Neural progenitor cell (in vitro differentiated cells): Measurements from ENCODE around the gene OR13J1. TPM values are rescaled to one million over a fixed set of nuclear protein-coding genes. Genes with fewer than 3 reads are reported as not detected.
A peak's percentile ranks its signal among the peaks of the same experiment; 100 is the strongest.

Experiments
- DNase-seq: peaks from one replicate; pipeline ENCODE4 v3.0.0-alpha.2; 2016; ENCODE audit warnings: low spot score
- H2AFZ ChIP-seq: fragments of 200-600 bp; sonication (generic); replicated peaks from 2 replicates; pipeline ENCODE4 v1.6.1; 2016; ENCODE audit warnings: antibody characterized with exemption
- H3F3A ChIP-seq: fragments of 200-600 bp; sonication (generic); 2 replicates; pipeline ENCODE4 v1.6.1; 2016; ENCODE audit warnings: antibody characterized with exemption, low read depth
- H3K27ac ChIP-seq: fragments of 200-600 bp; sonication (generic); 2 replicates; pipeline ENCODE4 v1.5.1; 2016; ENCODE audit warnings: mild to moderate bottlenecking
- H3K27me3 ChIP-seq: fragments of 200-600 bp; sonication (generic); 2 replicates; pipeline ENCODE4 v1.6.1; 2016; ENCODE audit warnings: mild to moderate bottlenecking, moderate library complexity
- H3K36me3 ChIP-seq: fragments of 200-600 bp; sonication (generic); 2 replicates; pipeline ENCODE4 v1.5.1; 2016
- H3K4me1 ChIP-seq: fragments of 200-600 bp; sonication (generic); 2 replicates; pipeline ENCODE4 v1.6.1; 2016; ENCODE audit warnings: mixed run types
- H3K4me2 ChIP-seq: fragments of 200-600 bp; sonication (generic); 2 replicates; pipeline ENCODE4 v1.6.1; 2016
- H3K4me3 ChIP-seq: fragments of 200-600 bp; sonication (generic); 2 replicates; pipeline ENCODE4 v1.5.1; 2016
- H3K79me2 ChIP-seq: fragments of 200-600 bp; sonication (generic); 2 replicates; pipeline ENCODE4 v1.6.1; 2016; ENCODE audit warnings: low read depth
- H3K9ac ChIP-seq: fragments of 200-600 bp; sonication (generic); 2 replicates; pipeline ENCODE4 v1.6.1; 2016
- H3K9me3 ChIP-seq: fragments of 200-600 bp; sonication (generic); 2 replicates; pipeline ENCODE4 v1.5.1; 2016; ENCODE audit warnings: low read depth
- H4K20me1 ChIP-seq: fragments of 200-600 bp; sonication (generic); 2 replicates; pipeline ENCODE4 v1.6.1; 2016; ENCODE audit warnings: low read depth
- H3K27ac Mint-ChIP-seq: 3 replicates; pipeline ENCODE4 v1.8.0; 2021; ENCODE audit warnings: mixed read lengths
- H3K27me3 Mint-ChIP-seq: 2 replicates; pipeline ENCODE4 v1.8.0; 2022; ENCODE audit warnings: low read depth, mild to moderate bottlenecking, inconsistent platforms, moderate library complexity, mixed read lengths; ENCODE audit not compliant: insufficient read depth
- H3K36me3 Mint-ChIP-seq: 3 replicates; pipeline ENCODE4 v1.8.0; 2021; ENCODE audit warnings: mixed read lengths
- H3K4me1 Mint-ChIP-seq: 3 replicates; pipeline ENCODE4 v1.8.0; 2021; ENCODE audit warnings: mixed read lengths
- H3K4me3 Mint-ChIP-seq: 3 replicates; pipeline ENCODE4 v1.8.0; 2021; ENCODE audit warnings: mild to moderate bottlenecking, moderate library complexity, mixed read lengths
- H3K9me3 Mint-ChIP-seq: 3 replicates; pipeline ENCODE4 v1.8.0; 2020; ENCODE audit warnings: mixed read lengths
- EZH2 ChIP-seq: fragments of 200-600 bp; sonication (generic); IDR thresholded peaks from 2 replicates; pipeline ENCODE4 v1.6.1; 2017; ENCODE audit warnings: antibody characterized with exemption, mild to moderate bottlenecking, moderate library complexity
- EZH2phosphoT487 ChIP-seq: fragments of 200-600 bp; sonication (generic); IDR thresholded peaks from 2 replicates; pipeline ENCODE4 v1.6.1; 2017; ENCODE audit warnings: antibody characterized with exemption
- total RNA-seq: library from RNA; depleted of rRNA; stranded (reverse); fragments of >200 nt; gene quantifications from 2 replicates; pipeline ENCODE4 v1.2.3, GENCODE V29; 2015; ENCODE audit warnings: low replicate concordance
- TF ChIP-seq, protein P1 (sequence below): fragments of 200-600 bp; sonication (generic); IDR thresholded peaks from 2 replicates; pipeline ENCODE4 v1.5.1; 2017; ENCODE audit warnings: antibody characterized with exemption, mild to moderate bottlenecking

Gene OR13J1
- total RNA-seq, 1 donor from 2014 or later, result not detected

DNA sequence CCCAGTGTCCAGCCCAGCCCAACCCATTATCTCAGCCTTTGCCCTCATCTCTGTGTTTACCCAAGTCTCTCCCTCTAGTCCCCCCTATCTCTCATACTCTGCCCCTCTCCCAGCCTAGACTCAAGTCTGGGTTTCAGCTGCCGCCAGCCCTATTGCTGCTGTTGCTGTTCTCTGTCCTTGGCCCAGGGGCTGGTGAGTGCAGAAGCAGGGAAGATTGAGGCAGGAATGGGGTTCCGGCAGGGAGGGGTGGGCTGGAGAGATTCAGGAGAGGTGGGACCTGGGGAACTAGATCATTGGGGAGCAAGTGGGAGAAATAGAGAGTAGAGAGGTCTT, 40.5 kb downstream of the OR13J1 start:
- peaks cover 52% of the 10 kb centered on the region for H3K4me1 Mint-ChIP-seq

DNA sequence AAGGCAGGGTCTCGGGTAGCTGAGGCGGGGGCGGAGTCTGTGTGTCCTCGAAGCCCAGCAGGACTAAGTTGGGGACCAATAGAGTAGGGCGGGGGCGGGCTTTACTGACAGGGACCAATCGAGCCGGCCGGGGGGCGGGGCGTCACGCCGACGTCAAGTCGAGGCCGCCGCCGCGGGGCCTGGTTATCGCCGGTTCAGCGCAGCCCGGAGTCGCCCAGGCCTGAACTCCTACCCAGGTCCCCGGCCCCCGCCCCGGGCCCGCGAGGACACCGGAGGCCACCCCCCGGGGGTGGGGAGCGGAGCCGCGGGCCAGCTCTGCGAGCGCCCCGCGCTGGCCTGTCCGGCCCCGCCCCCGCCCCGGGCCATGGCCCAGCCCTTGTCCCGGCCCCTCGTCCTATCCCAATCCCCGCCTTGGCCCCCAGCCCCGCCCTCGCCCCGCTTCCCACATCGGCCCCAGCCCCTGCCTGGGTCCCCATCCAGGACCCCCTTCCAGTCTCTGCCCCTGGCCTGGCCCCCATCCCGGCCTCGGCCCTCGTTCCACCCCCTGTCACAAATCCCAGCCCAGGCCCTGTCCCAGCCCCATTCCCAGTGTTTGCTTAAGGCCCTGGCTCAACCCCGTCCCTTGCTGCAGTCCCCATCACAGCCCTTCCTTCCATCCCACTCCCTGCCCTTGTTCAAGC, 41.0 kb downstream of the OR13J1 start, which contains the start of gene TMEM8B:
Gene TMEM8B, plus strand, starts transcription at position 145 of the 680 bp plus-strand sequence. Its CDS starts 220 bp downstream, at position 365.
- H3K27ac ChIP-seq, result no peak within 1 kb of the TSS
- H3K9ac ChIP-seq, result peak within 1 kb of the TSS; percentile 53
- Mint-ChIP-seq H3K27me3 (peaks cover 5% of the 10 kb centered on the region), H3K27ac (peak within 1 kb of the TSS; percentile 97), H3K4me1 (peaks cover 48% of the 10 kb centered on the region), H3K36me3 (no peaks in the 10 kb centered on the region), H3K4me3 (peak within 1 kb of the TSS; percentile 93), H3K9me3 (no peaks in the 10 kb centered on the region)
- H3K4me1 ChIP-seq, result peaks cover 11% of the 10 kb centered on the region
- TF ChIP-seq, protein P1, sequence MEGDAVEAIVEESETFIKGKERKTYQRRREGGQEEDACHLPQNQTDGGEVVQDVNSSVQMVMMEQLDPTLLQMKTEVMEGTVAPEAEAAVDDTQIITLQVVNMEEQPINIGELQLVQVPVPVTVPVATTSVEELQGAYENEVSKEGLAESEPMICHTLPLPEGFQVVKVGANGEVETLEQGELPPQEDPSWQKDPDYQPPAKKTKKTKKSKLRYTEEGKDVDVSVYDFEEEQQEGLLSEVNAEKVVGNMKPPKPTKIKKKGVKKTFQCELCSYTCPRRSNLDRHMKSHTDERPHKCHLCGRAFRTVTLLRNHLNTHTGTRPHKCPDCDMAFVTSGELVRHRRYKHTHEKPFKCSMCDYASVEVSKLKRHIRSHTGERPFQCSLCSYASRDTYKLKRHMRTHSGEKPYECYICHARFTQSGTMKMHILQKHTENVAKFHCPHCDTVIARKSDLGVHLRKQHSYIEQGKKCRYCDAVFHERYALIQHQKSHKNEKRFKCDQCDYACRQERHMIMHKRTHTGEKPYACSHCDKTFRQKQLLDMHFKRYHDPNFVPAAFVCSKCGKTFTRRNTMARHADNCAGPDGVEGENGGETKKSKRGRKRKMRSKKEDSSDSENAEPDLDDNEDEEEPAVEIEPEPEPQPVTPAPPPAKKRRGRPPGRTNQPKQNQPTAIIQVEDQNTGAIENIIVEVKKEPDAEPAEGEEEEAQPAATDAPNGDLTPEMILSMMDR, result no peak
- TF ChIP-seq EZH2phosphoT487 (no peak), EZH2 (no peak)
- H4K20me1 ChIP-seq, result peaks cover 3% of the 10 kb centered on the region
- peak within 1 kb of the TSS; percentile 87 for H3K4me2 ChIP-seq
- DNase-seq, result peak; percentile 99
- peak within 1 kb of the TSS; percentile 86 for H3K4me3 ChIP-seq
- peak within 1 kb of the TSS; percentile 96 for H2AFZ ChIP-seq
- H3F3A ChIP-seq, result peaks cover 11% of the 10 kb centered on the region
- H3K27me3 ChIP-seq, result no peaks in the 10 kb centered on the region
- H3K9me3 ChIP-seq, result no peaks in the 10 kb centered on the region
- H3K79me2 ChIP-seq, result no peaks in the 10 kb centered on the region
- H3K36me3 ChIP-seq, result no peaks in the 10 kb centered on the region

More for the DNA sequence above, 40.5 kb downstream of the OR13J1 start:
- peaks cover 4% of the 10 kb centered on the region for H3K36me3 Mint-ChIP-seq
- Histone ChIP-seq H3K4me3 (peak overlapping the region; percentile 86), H4K20me1 (peaks cover 3% of the 10 kb centered on the region), H2AFZ (peak overlapping the region; percentile 80), H3K27ac (no peak overlapping the region), H3K36me3 (no peaks in the 10 kb centered on the region), H3K4me2 (peak overlapping the region; percentile 87), H3K9ac (peak overlapping the region; percentile 53), H3K9me3 (no peaks in the 10 kb centered on the region), H3K79me2 (no peaks in the 10 kb centered on the region), H3K27me3 (no peaks in the 10 kb centered on the region), H3F3A (peaks cover 11% of the 10 kb centered on the region), H3K4me1 (peaks cover 11% of the 10 kb centered on the region)
- H3K27me3 Mint-ChIP-seq, result peaks cover 5% of the 10 kb centered on the region
- no peak for DNase-seq
- TF ChIP-seq, protein P1, result no peak
- TF ChIP-seq EZH2, result no peak
- TF ChIP-seq EZH2phosphoT487, result no peak
- H3K9me3 Mint-ChIP-seq, result no peaks in the 10 kb centered on the region
- H3K4me3 Mint-ChIP-seq, result peak overlapping the region; percentile 93
- peak overlapping the region; percentile 90 for H3K27ac Mint-ChIP-seq

DNA sequence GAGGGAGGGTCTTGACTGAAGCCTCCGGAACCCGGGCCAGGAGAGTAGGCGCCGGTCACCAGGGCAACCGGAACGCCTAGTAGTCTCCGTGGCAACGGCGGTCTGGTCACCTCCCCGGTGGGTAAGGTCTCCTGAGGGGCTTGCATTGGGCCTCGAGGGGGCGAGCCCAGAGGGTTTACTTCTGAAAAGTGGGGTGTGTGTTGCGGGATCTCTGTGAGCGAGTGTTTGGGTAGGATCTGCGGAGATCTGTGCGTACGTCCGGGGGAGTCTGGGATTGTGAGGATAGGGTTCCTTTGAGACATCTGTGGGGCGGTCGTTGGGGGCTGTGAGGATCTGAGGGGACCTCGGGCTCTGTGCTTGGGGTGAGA, 41.5 kb downstream of the OR13J1 start, which contains the start of gene FAM221B:
Gene FAM221B, minus strand, starts transcription at position 17 of the 368 bp plus-strand sequence. CDS start 2,571 bp downstream, outside the sequence.
- Histone ChIP-seq H3K9ac (peak within 1 kb of the TSS; percentile 53), H4K20me1 (peaks cover 3% of the 10 kb centered on the region), H3F3A (peaks cover 11% of the 10 kb centered on the region), H3K27me3 (no peaks in the 10 kb centered on the region), H3K4me1 (peaks cover 11% of the 10 kb centered on the region), H3K27ac (no peak within 1 kb of the TSS), H3K4me3 (peak within 1 kb of the TSS; percentile 86), H2AFZ (peak within 1 kb of the TSS; percentile 96), H3K36me3 (no peaks in the 10 kb centered on the region), H3K4me2 (peak within 1 kb of the TSS; percentile 87), H3K9me3 (no peaks in the 10 kb centered on the region), H3K79me2 (no peaks in the 10 kb centered on the region)
- Mint-ChIP-seq H3K36me3 (no peaks in the 10 kb centered on the region), H3K27ac (peak within 1 kb of the TSS; percentile 97), H3K9me3 (no peaks in the 10 kb centered on the region), H3K4me3 (peak within 1 kb of the TSS; percentile 93), H3K4me1 (peaks cover 48% of the 10 kb centered on the region), H3K27me3 (peaks cover 5% of the 10 kb centered on the region)
- DNase-seq, result peak; percentile 89
- TF ChIP-seq EZH2phosphoT487, result no peak
- TF ChIP-seq, protein P1, result no peak
- no peak for TF ChIP-seq EZH2
